Measurements from ENCODE around the gene ZNF431. TPM values are rescaled to one million over a fixed set of nuclear protein-coding genes. Genes with fewer than 3 reads are reported as not detected.
A peak's percentile ranks its signal among the peaks of the same experiment; 100 is the strongest.
"Not testable (repeated sequence)": the region's sequence is repeated elsewhere in the genome, so short reads cannot be mapped to it uniquely, and the experiment has no call there.

The ZNF431 gene
- total RNA-seq, 1 donor from 2014 or later = 35.4 TPM

- Mint-ChIP-seq H3K27me3 (ENCODE audit: insufficient read depth, low read depth) (peaks cover 3% of the 10 kb centered on the region), H3K9me3 (peaks cover 42% of the 10 kb centered on the region)
These were observed 91.9 kb downstream of the ZNF431 start for GRCh38 chr19:21233691-21234090.

GRCh38 chr19:21236751-21237150 is 94.9 kb downstream of the ZNF431 start:
- not testable (repeated sequence) for H3K27me3 ChIP-seq; H3K4me1 ChIP-seq; H3K4me3 Mint-ChIP-seq; H3K36me3 Mint-ChIP-seq; H3K27me3 Mint-ChIP-seq (ENCODE audit: insufficient read depth, low read depth); H3K79me2 ChIP-seq (ENCODE audit: low read depth); H4K20me1 ChIP-seq (ENCODE audit: low read depth); H3K4me2 ChIP-seq; H3K4me3 ChIP-seq; DNase-seq (ENCODE audit: low spot score); H3K9me3 ChIP-seq (ENCODE audit: low read depth); H3K27ac ChIP-seq; H3F3A ChIP-seq (ENCODE audit: low read depth); H3K36me3 ChIP-seq; H3K27ac Mint-ChIP-seq; H3K9ac ChIP-seq; H3K4me1 Mint-ChIP-seq
- H2AFZ ChIP-seq (replicated peaks) = peak overlapping the region; percentile 50
- peaks cover 35% of the 10 kb centered on the region for H3K9me3 Mint-ChIP-seq

More at GRCh38 chr19:21233691-21234090, 91.9 kb downstream of the ZNF431 start:
- H3K27ac Mint-ChIP-seq = no peak overlapping the region
- H3K4me1 Mint-ChIP-seq = no peaks in the 10 kb centered on the region
- H3K4me3 ChIP-seq = no peak overlapping the region
- no peaks in the 10 kb centered on the region for H3K4me1 ChIP-seq
- H3K9me3 ChIP-seq (ENCODE audit: low read depth) = peaks cover 4% of the 10 kb centered on the region
- no peak overlapping the region for H2AFZ ChIP-seq (replicated peaks)
- H3K4me3 Mint-ChIP-seq = no peak overlapping the region
- no peaks in the 10 kb centered on the region for H3K27me3 ChIP-seq
- no peaks in the 10 kb centered on the region for H3F3A ChIP-seq (ENCODE audit: low read depth)
- no peaks in the 10 kb centered on the region for H3K79me2 ChIP-seq (ENCODE audit: low read depth)
- TF ChIP-seq EZH2 (IDR thresholded peaks at IDR 0.05) = no peak
- TF ChIP-seq EZH2phosphoT487 (IDR thresholded peaks at IDR 0.05) = no peak
- no peak for TF ChIP-seq CTCF (IDR thresholded peaks at IDR 0.05)
- no peaks in the 10 kb centered on the region for H3K36me3 Mint-ChIP-seq
- no peak overlapping the region for H3K27ac ChIP-seq
- H3K4me2 ChIP-seq = no peak overlapping the region
- no peak overlapping the region for H3K9ac ChIP-seq
- H3K36me3 ChIP-seq = no peaks in the 10 kb centered on the region
- no peaks in the 10 kb centered on the region for H4K20me1 ChIP-seq (ENCODE audit: low read depth)
- DNase-seq (ENCODE audit: low spot score) = no peak

GRCh38 chr19:21238670-21239069 is 96.8 kb downstream of the ZNF431 start:
- no peaks in the 10 kb centered on the region for H3K79me2 ChIP-seq (ENCODE audit: low read depth)
- no peak overlapping the region for H3K4me3 ChIP-seq
- no peaks in the 10 kb centered on the region for H3F3A ChIP-seq (ENCODE audit: low read depth)
- no peak overlapping the region for H3K9ac ChIP-seq
- no peaks in the 10 kb centered on the region for H3K36me3 ChIP-seq
- no peaks in the 10 kb centered on the region for H3K36me3 Mint-ChIP-seq
- no peaks in the 10 kb centered on the region for H3K9me3 ChIP-seq (ENCODE audit: low read depth)
- no peaks in the 10 kb centered on the region for H4K20me1 ChIP-seq (ENCODE audit: low read depth)
- H3K4me1 Mint-ChIP-seq = no peaks in the 10 kb centered on the region
- H3K4me1 ChIP-seq = no peaks in the 10 kb centered on the region
- H3K27me3 ChIP-seq = no peaks in the 10 kb centered on the region
- no peak overlapping the region for H3K4me3 Mint-ChIP-seq
- no peak overlapping the region for H3K27ac Mint-ChIP-seq
- H3K9me3 Mint-ChIP-seq = peaks cover 28% of the 10 kb centered on the region
- no peak overlapping the region for H3K27ac ChIP-seq
- no peaks in the 10 kb centered on the region for H3K27me3 Mint-ChIP-seq (ENCODE audit: insufficient read depth, low read depth)
- DNase-seq (ENCODE audit: low spot score) = no peak
- no peak overlapping the region for H3K4me2 ChIP-seq
- H2AFZ ChIP-seq (replicated peaks) = no peak overlapping the region
- TF ChIP-seq EZH2phosphoT487 (IDR thresholded peaks at IDR 0.05) (no peak), EZH2 (IDR thresholded peaks at IDR 0.05) (no peak), CTCF (IDR thresholded peaks at IDR 0.05) (no peak)

Small RNAs within 50 kb of the gene (small RNA-seq; reads per million reads assigned to genes)
- gene RNA5SP469 = 0.11 reads per million

Other genes starting within 250 kb of the ZNF431 start
- gene ZNF85, start 218.8 kb upstream of the ZNF431 start, total RNA-seq (ENCODE audit: low replicate concordance) = 29.3 and 48.3 TPM in 2 replicates
- 11.7 and 17.3 TPM in 2 replicates for gene ZNF430, start 121.4 kb upstream of the ZNF431 start, total RNA-seq (ENCODE audit: low replicate concordance)
- 61.3 and 102 TPM in 2 replicates for gene ZNF714, start 59.8 kb upstream of the ZNF431 start, total RNA-seq (ENCODE audit: low replicate concordance)
- gene ZNF708, start 187.4 kb downstream of the ZNF431 start, total RNA-seq (ENCODE audit: low replicate concordance) = 25.0 and 35.9 TPM in 2 replicates
- 180 and 268 TPM in 2 replicates for gene ZNF738, start 217.0 kb downstream of the ZNF431 start, total RNA-seq (ENCODE audit: low replicate concordance)